ACC112 (cell line): ENCODE data around the gene DBX1.
"Not testable (repeated sequence)": the region's sequence is repeated elsewhere in the genome, so short reads cannot be mapped to it uniquely, and the experiment has no call there.

Experiments
- H2AFZ ChIP-seq: fragments of 200-600 bp; sonication (generic); one replicate; pipeline ENCODE4 v1.6.0; 2017; ENCODE audit warnings: antibody characterized with exemption, low read length; ENCODE audit not compliant: unreplicated experiment
- H3K27ac ChIP-seq: fragments of 200-600 bp; sonication (generic); 2 replicates; pipeline ENCODE4 v1.5.1; 2014; ENCODE audit warnings: low read depth, mild to moderate bottlenecking, antibody characterized with exemption, low read length, moderate library complexity
- H3K27me3 ChIP-seq: fragments of 200-600 bp; sonication (generic); 2 replicates; pipeline ENCODE4 v1.6.1; 2014; ENCODE audit warnings: mild to moderate bottlenecking, antibody characterized with exemption, low read length, moderate library complexity, mixed read lengths; ENCODE audit not compliant: insufficient read depth
- H3K36me3 ChIP-seq: fragments of 200-600 bp; sonication (generic); 2 replicates; pipeline ENCODE4 v1.6.1; 2016; ENCODE audit warnings: mild to moderate bottlenecking, antibody characterized with exemption, low read length, moderate library complexity, mixed read lengths; ENCODE audit not compliant: insufficient read depth
- H3K4me1 ChIP-seq: fragments of 200-600 bp; sonication (generic); one replicate; pipeline ENCODE4 v1.6.1; 2016; ENCODE audit warnings: low read length, mixed read lengths; ENCODE audit not compliant: insufficient read depth, unreplicated experiment, control insufficient read depth
- H3K4me3 ChIP-seq: fragments of 200-600 bp; sonication (generic); 2 replicates; pipeline ENCODE4 v1.5.1; 2014; ENCODE audit warnings: mild to moderate bottlenecking, low read depth, low read length
- H3K79me2 ChIP-seq: fragments of 200-600 bp; sonication (generic); one replicate; pipeline ENCODE4 v1.6.0; 2016; ENCODE audit warnings: low read length; ENCODE audit not compliant: control insufficient read depth, unreplicated experiment, insufficient read depth

DBX1 gene

GRCh38 chr11:20137637-20138036 is 22.6 kb downstream of the DBX1 start:
- H3K27me3 ChIP-seq, result no peaks in the 10 kb centered on the region
- H3K36me3 ChIP-seq, result no peaks in the 10 kb centered on the region
- H3K27ac ChIP-seq, result no peak overlapping the region
- H3K4me3 ChIP-seq, result no peak overlapping the region
- no peaks in the 10 kb centered on the region for H3K79me2 ChIP-seq
- H3K4me1 ChIP-seq, result no peaks in the 10 kb centered on the region
- no peak overlapping the region for H2AFZ ChIP-seq

GRCh38 chr11:20134991-20135736 is 25.1 kb downstream of the DBX1 start:
- Histone ChIP-seq H3K27me3 (no peaks in the 10 kb centered on the region), H3K79me2 (no peaks in the 10 kb centered on the region), H3K36me3 (no peaks in the 10 kb centered on the region), H2AFZ (no peak overlapping the region), H3K4me3 (no peak overlapping the region), H3K27ac (no peak overlapping the region), H3K4me1 (no peaks in the 10 kb centered on the region)

- Histone ChIP-seq H3K27me3 (no peaks in the 10 kb centered on the region), H3K27ac (no peak overlapping the region), H3K4me1 (no peaks in the 10 kb centered on the region), H3K4me3 (no peak overlapping the region; the same call in 1 of the 2 replicates), H2AFZ (no peak overlapping the region), H3K36me3 (no peaks in the 10 kb centered on the region), H3K79me2 (no peaks in the 10 kb centered on the region)
Measured at GRCh38 chr11:20132667-20133039, 27.6 kb downstream of the DBX1 start.

- Histone ChIP-seq H3K27ac (no peak overlapping the region), H3K4me3 (peak overlapping the region; percentile 73), H3K27me3 (no peaks in the 10 kb centered on the region), H3K36me3 (no peaks in the 10 kb centered on the region), H3K79me2 (no peaks in the 10 kb centered on the region), H2AFZ (peak overlapping the region; percentile 47), H3K4me1 (no peaks in the 10 kb centered on the region)
Measured at GRCh38 chr11:20131788-20132666, 28.2 kb downstream of the DBX1 start.

GRCh38 chr11:20129665-20130064 is 30.6 kb downstream of the DBX1 start:
- Histone ChIP-seq H3K4me1 (peaks cover 8% of the 10 kb centered on the region), H3K36me3 (no peaks in the 10 kb centered on the region), H2AFZ (no peak overlapping the region), H3K27me3 (no peaks in the 10 kb centered on the region), H3K79me2 (no peaks in the 10 kb centered on the region), H3K4me3 (no peak overlapping the region), H3K27ac (no peak overlapping the region)

- H3K4me3 ChIP-seq, H3K79me2 ChIP-seq, H3K27ac ChIP-seq: not testable (repeated sequence)
Measured at GRCh38 chr11:20128528-20128825, 31.8 kb downstream of the DBX1 start.

GRCh38 chr11:20127671-20128527 is 32.4 kb downstream of the DBX1 start:
- H3K27ac ChIP-seq, result no peak overlapping the region
- H3K79me2 ChIP-seq, result no peaks in the 10 kb centered on the region
- no peaks in the 10 kb centered on the region for H3K27me3 ChIP-seq
- H3K36me3 ChIP-seq, result no peaks in the 10 kb centered on the region
- no peak overlapping the region for H2AFZ ChIP-seq
- H3K4me3 ChIP-seq, result no peak overlapping the region
- H3K4me1 ChIP-seq, result peaks cover 8% of the 10 kb centered on the region

More at GRCh38 chr11:20128528-20128825, 31.8 kb downstream of the DBX1 start:
- H2AFZ ChIP-seq, H3K4me1 ChIP-seq, H3K27me3 ChIP-seq, H3K36me3 ChIP-seq: not testable (repeated sequence)

- no peak overlapping the region for H3K4me3 ChIP-seq
- H3K27ac ChIP-seq, result 0 out of 2 replicates have a peak overlapping the region, but pooled peaks have one; percentile 12
- no peaks in the 10 kb centered on the region for H3K79me2 ChIP-seq
- H3K4me1 ChIP-seq, result peaks cover 8% of the 10 kb centered on the region
- no peak overlapping the region for H2AFZ ChIP-seq
- no peaks in the 10 kb centered on the region for H3K36me3 ChIP-seq
- H3K27me3 ChIP-seq, result no peaks in the 10 kb centered on the region
Measured at GRCh38 chr11:20126724-20127123, 33.6 kb downstream of the DBX1 start.

- Histone ChIP-seq H3K36me3 (no peaks in the 10 kb centered on the region), H3K4me3 (no peak overlapping the region), H3K27ac (peak overlapping the region; percentile 12; the same call in 1 of the 2 replicates), H2AFZ (no peak overlapping the region), H3K4me1 (peaks cover 8% of the 10 kb centered on the region), H3K27me3 (no peaks in the 10 kb centered on the region), H3K79me2 (no peaks in the 10 kb centered on the region)
Measured at GRCh38 chr11:20125927-20126326, 34.3 kb downstream of the DBX1 start.

GRCh38 chr11:20122131-20122530 is 38.1 kb downstream of the DBX1 start:
- Histone ChIP-seq H3K79me2 (no peaks in the 10 kb centered on the region), H3K4me3 (no peak overlapping the region), H3K4me1 (peaks cover 13% of the 10 kb centered on the region), H3K27me3 (no peaks in the 10 kb centered on the region), H2AFZ (no peak overlapping the region), H3K27ac (no peak overlapping the region), H3K36me3 (peaks cover 23% of the 10 kb centered on the region)
